ENCODE data around the gene TMPRSS9. TPM values are rescaled to one million over a fixed set of nuclear protein-coding genes. Genes with fewer than 3 reads are reported as not detected.
"Not testable (repeated sequence)": the region's sequence is repeated elsewhere in the genome, so short reads cannot be mapped to it uniquely, and the experiment has no call there.

TMPRSS9 gene
- total and polyA plus RNA-seq, 2 of the 13 experiments (the other 11 are each of a cell fraction or from before 2014, with no cell fraction given): 2.5 to 5.2 TPM

- ATAC-seq: no peak
- Histone ChIP-seq H3K9me3 (ENCODE audit: low read length) (no peaks in the 10 kb centered on the region), H3K27me3 (ENCODE audit: control insufficient read depth in 1 of 2, insufficient read depth in 2 of 2, low read length in 2 of 2) (peaks cover 2 to 9% of the 10 kb centered on the region in 2 experiments; a peak in 3 of 5 replicates), H3K4me2 (ENCODE audit: low read depth, low read length) (peak overlapping the region; percentile 23; the same call in 1 of the 2 replicates), H3K4me1 (ENCODE audit: insufficient read depth, low read length) (peaks cover 55% of the 10 kb centered on the region), H3K27ac (ENCODE audit: extremely low read length, insufficient read depth, low read length) (no peak overlapping the region), H2AFZ (ENCODE audit: low read length) (no peak overlapping the region), H3K9ac (ENCODE audit: insufficient read depth, low read depth, low read length) (no peak overlapping the region), H3K36me3 (replicated peaks in 1 of 2; ENCODE audit: control insufficient read depth in 1 of 2, insufficient read depth in 2 of 2, low read length in 2 of 2) (no peaks in the 10 kb centered on the region), H3K79me2 (ENCODE audit: insufficient read depth, low read length) (no peaks in the 10 kb centered on the region), H3K4me3 (replicated peaks in 1 of 3; ENCODE audit: insufficient read depth in 1 of 3, low read depth in 2 of 3, low read length in 3 of 3) (no peak overlapping the region), H4K20me1 (ENCODE audit: insufficient read depth, low read length) (no peaks in the 10 kb centered on the region)
- in situ Hi-C loops (cut with HindIII; ENCODE audit: extremely low pct_ligation_motif_present, low pct_unique_long_range_greater_than_20kb) (no loop called here), intact Hi-C loops (cut with micrococcal nuclease; ENCODE audit: unreplicated experiment) (no loop called here)
- DNase-seq (ENCODE audit: low spot score): no peak
- FAIRE-seq: no peak
- 36% methylated on average over 7 of the region's 7 CpGs for WGBS (ENCODE audit: low lambda C conversion rate)
- ChIA-PET POLR2A (interaction anchor here (0.6 to 5.9 kb wide), 33 partner anchors 8 to 509 kb away, joined by 3 to 92 read pairs (median 4); partner anchors contain the start of genes AP3D1, GADD45B, LMNB2 and LSM7), CTCF (ENCODE audit: low intra/inter-chr PET ratio, low total read pairs) (no interaction called here)
- no peak for TF ChIP-seq GPN1 (CRISPR knock-in tag; IDR thresholded peaks at IDR 0.05; ENCODE audit: borderline replicate concordance)
- BruUV-seq (replicated peaks): no TSS peak
Observed at GRCh38 chr19:2392366-2392765, 32.3 kb downstream of the TMPRSS9 start.

GRCh38 chr19:2392899-2393298 is 32.8 kb downstream of the TMPRSS9 start:
- H3K4me1 ChIP-seq (ENCODE audit: insufficient read depth, low read length): peaks cover 49% of the 10 kb centered on the region
- DNase-seq (ENCODE audit: low spot score): peak; percentile 68
- in situ Hi-C loops (cut with HindIII; ENCODE audit: extremely low pct_ligation_motif_present, low pct_unique_long_range_greater_than_20kb); CTCF ChIA-PET (ENCODE audit: low intra/inter-chr PET ratio, low total read pairs); intact Hi-C loops (cut with micrococcal nuclease; ENCODE audit: unreplicated experiment); H3K79me2 ChIP-seq (ENCODE audit: insufficient read depth, low read length); H4K20me1 ChIP-seq (ENCODE audit: insufficient read depth, low read length); ATAC-seq; H3K27me3 ChIP-seq (ENCODE audit: control insufficient read depth in 1 of 2, insufficient read depth in 2 of 2, low read length in 2 of 2); H3K27ac ChIP-seq (ENCODE audit: extremely low read length, insufficient read depth, low read length); H3K9me3 ChIP-seq (ENCODE audit: low read length); H2AFZ ChIP-seq (ENCODE audit: low read length); H3K9ac ChIP-seq (ENCODE audit: insufficient read depth, low read depth, low read length); H3K36me3 ChIP-seq (replicated peaks in 1 of 2; ENCODE audit: control insufficient read depth in 1 of 2, insufficient read depth in 2 of 2, low read length in 2 of 2); H3K4me3 ChIP-seq (replicated peaks in 1 of 3; ENCODE audit: insufficient read depth in 1 of 3, low read depth in 2 of 3, low read length in 3 of 3); BruUV-seq (replicated peaks); TF ChIP-seq LCORL (IDR thresholded peaks at IDR 0.05): not testable (repeated sequence)
- POLR2A ChIA-PET: interaction anchor here (0.6 to 5.9 kb wide), 35 partner anchors 9 to 1613 kb away, joined by 3 to 92 read pairs (median 4); partner anchors contain the start of genes AP3D1, GADD45B, LMNB2 and LSM7
- H3K4me2 ChIP-seq (ENCODE audit: low read depth, low read length): peak overlapping the region; percentile 45
- 30% methylated on average over 8 of the region's 8 CpGs for WGBS (ENCODE audit: low lambda C conversion rate)
- peak; percentile 8 for FAIRE-seq
- TF ChIP-seq ZMYM2 (CRISPR knock-in tag; IDR thresholded peaks at IDR 0.05) (0 out of 2 replicates have a peak, but pooled peaks have one; percentile 26), FOXC1 (CRISPR knock-in tag; IDR thresholded peaks at IDR 0.05; ENCODE audit: borderline replicate concordance) (0 out of 2 replicates have a peak, but pooled peaks have one; percentile 32), NFYB (CRISPR knock-in tag; IDR thresholded peaks at IDR 0.05) (peak; percentile 90), HNF1B (CRISPR knock-in tag; IDR thresholded peaks at IDR 0.05) (0 out of 2 replicates have a peak, but pooled peaks have one; percentile 37), RAD21 (CRISPR knock-in tag; IDR thresholded peaks at IDR 0.05) (peak; percentile 32; the same call in 1 of the 2 replicates), ZGPAT (CRISPR knock-in tag; IDR thresholded peaks at IDR 0.05) (0 out of 2 replicates have a peak, but pooled peaks have one; percentile 22), POLR2G (IDR thresholded peaks at IDR 0.05; ENCODE audit: low read depth, low read length) (peak; percentile 55), SP2 (CRISPR knock-in tag; IDR thresholded peaks at IDR 0.05) (peak; percentile 47; the same call in 1 of the 2 replicates), MAFF (IDR thresholded peaks at IDR 0.05; ENCODE audit: low read depth, low read length) (peak; percentile 77), ZBTB38 (CRISPR knock-in tag; IDR thresholded peaks at IDR 0.05) (0 out of 2 replicates have a peak, but pooled peaks have one; percentile 16), POLR2A (IDR thresholded peaks at IDR 0.05; ENCODE audit: insufficient read depth in 1 of 2, low read depth in 2 of 2, low read length in 2 of 2) (peak; percentile 65 to 94), LCORL (CRISPR knock-in tag; IDR thresholded peaks at IDR 0.05) (peak; percentile 37; the same call in 1 of the 2 replicates), DRAP1 (CRISPR knock-in tag; IDR thresholded peaks at IDR 0.05) (peak; percentile 80), NFYC (CRISPR knock-in tag; IDR thresholded peaks at IDR 0.05) (peak; percentile 85)
